ENCODE results near the gene KIF26B.

DNA sequence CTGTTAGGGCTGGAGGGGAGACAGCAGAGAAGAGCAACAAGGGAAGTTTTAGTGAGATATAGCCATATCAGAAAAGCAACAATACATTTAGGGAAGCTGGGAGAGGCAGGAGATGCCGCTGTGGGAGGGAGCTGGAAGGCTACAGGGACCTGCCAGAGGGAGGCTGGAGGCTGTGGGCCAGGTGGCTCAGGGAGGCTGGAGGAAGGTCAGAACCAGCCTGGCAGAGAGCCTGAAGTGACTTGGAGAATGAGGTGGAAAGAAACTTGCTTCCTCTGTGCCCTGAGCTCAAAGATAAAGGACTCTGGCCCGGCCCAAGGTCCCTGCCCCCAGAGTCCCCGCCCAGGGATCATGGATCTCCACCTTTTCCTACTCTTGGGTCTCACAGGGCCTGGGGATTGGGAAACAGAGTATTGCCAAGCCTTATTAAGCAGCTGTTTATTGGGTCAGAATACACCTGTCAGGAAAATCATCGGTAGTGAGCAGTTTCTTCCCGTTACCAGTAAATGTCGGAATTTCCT lies 85.9 kb downstream of the KIF26B start:
- TF ChIP-seq, protein P1, sequence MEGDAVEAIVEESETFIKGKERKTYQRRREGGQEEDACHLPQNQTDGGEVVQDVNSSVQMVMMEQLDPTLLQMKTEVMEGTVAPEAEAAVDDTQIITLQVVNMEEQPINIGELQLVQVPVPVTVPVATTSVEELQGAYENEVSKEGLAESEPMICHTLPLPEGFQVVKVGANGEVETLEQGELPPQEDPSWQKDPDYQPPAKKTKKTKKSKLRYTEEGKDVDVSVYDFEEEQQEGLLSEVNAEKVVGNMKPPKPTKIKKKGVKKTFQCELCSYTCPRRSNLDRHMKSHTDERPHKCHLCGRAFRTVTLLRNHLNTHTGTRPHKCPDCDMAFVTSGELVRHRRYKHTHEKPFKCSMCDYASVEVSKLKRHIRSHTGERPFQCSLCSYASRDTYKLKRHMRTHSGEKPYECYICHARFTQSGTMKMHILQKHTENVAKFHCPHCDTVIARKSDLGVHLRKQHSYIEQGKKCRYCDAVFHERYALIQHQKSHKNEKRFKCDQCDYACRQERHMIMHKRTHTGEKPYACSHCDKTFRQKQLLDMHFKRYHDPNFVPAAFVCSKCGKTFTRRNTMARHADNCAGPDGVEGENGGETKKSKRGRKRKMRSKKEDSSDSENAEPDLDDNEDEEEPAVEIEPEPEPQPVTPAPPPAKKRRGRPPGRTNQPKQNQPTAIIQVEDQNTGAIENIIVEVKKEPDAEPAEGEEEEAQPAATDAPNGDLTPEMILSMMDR (conservative IDR thresholded peaks at IDR 0.05; ENCODE audit: low read length): no peak
- TF ChIP-seq EZH2phosphoT487 (IDR thresholded peaks at IDR 0.05; ENCODE audit: borderline replicate concordance): no peak

Data from Loucy (cell line).